ENCODE measurements around the gene PTPRN2.

- TF ChIP-seq GABPA (IDR thresholded peaks at IDR 0.05; ENCODE audit: low read depth), result no peak
- TF ChIP-seq SIN3A (IDR thresholded peaks at IDR 0.05; ENCODE audit: borderline replicate concordance, low read depth, low read length), result no peak
- no peak for TF ChIP-seq MXI1 (IDR thresholded peaks at IDR 0.05; ENCODE audit: low read depth, low read length)
- no peak for TF ChIP-seq CTCF (IDR thresholded peaks at IDR 0.05)
- no peak for TF ChIP-seq ELF1 (IDR thresholded peaks at IDR 0.05)
- no peak for TF ChIP-seq USF1 (IDR thresholded peaks at IDR 0.05; ENCODE audit: borderline replicate concordance, low read depth)
- TF ChIP-seq POLR2AphosphoS5 (IDR thresholded peaks at IDR 0.05; ENCODE audit: low read depth, low read length), result no peak
- no peak for TF ChIP-seq EP300 (IDR thresholded peaks at IDR 0.05; ENCODE audit: borderline replicate concordance in 1 of 2, low read depth in 1 of 2, low read length in 1 of 2)
- no peak for TF ChIP-seq PBX3 (IDR thresholded peaks at IDR 0.05)
- no peak for TF ChIP-seq TAF1 (IDR thresholded peaks at IDR 0.05; ENCODE audit: borderline replicate concordance, low read depth, low read length)
- TF ChIP-seq NRF1 (IDR thresholded peaks at IDR 0.05; ENCODE audit: low read depth, low read length), result no peak
- no peak for TF ChIP-seq RAD21 (IDR thresholded peaks at IDR 0.05; ENCODE audit: low read length)
- no peak for TF ChIP-seq CHD2 (IDR thresholded peaks at IDR 0.05; ENCODE audit: low read length, partially characterized antibody)
- no peak for TF ChIP-seq REST (IDR thresholded peaks at IDR 0.05; ENCODE audit: low read depth, low read length)
Observed at GRCh38 chr7:158396301-158396905, 191.2 kb downstream of the PTPRN2 start.
